Ovary (tissue), 3 donors: ENCODE data around the gene PKNOX1.

Source experiments
- EP300 ChIP-seq: sonication (generic); formaldehyde crosslinking; IDR thresholded peaks from one replicate; pipeline ENCODE4 v1.6.1; 2017; ENCODE audit warnings: antibody characterized with exemption
- POLR2A ChIP-seq: fragments of 450-650 bp; IDR thresholded peaks from one replicate; pipeline ENCODE4 v1.6.1; 2017; ENCODE audit warnings: antibody characterized with exemption, mild to moderate bottlenecking, moderate library complexity
- TF ChIP-seq, protein P1 (sequence below), 3 donors: fragments of 450-650 bp in 2 of 3; fragments of 200-600 bp in 1 of 3; IDR thresholded peaks; one replicate each; pipeline versions ENCODE4 v1.5.1 to v1.8.0; 2016 to 2022; ENCODE audit warnings: antibody characterized with exemption in 3 of 3, mild to moderate bottlenecking in 1 of 3
- donor health status: DM: no; HTN: no; CAD: no.

- TF ChIP-seq, protein P1, sequence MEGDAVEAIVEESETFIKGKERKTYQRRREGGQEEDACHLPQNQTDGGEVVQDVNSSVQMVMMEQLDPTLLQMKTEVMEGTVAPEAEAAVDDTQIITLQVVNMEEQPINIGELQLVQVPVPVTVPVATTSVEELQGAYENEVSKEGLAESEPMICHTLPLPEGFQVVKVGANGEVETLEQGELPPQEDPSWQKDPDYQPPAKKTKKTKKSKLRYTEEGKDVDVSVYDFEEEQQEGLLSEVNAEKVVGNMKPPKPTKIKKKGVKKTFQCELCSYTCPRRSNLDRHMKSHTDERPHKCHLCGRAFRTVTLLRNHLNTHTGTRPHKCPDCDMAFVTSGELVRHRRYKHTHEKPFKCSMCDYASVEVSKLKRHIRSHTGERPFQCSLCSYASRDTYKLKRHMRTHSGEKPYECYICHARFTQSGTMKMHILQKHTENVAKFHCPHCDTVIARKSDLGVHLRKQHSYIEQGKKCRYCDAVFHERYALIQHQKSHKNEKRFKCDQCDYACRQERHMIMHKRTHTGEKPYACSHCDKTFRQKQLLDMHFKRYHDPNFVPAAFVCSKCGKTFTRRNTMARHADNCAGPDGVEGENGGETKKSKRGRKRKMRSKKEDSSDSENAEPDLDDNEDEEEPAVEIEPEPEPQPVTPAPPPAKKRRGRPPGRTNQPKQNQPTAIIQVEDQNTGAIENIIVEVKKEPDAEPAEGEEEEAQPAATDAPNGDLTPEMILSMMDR (IDR thresholded peaks at IDR 0.05) = no peak
- TF ChIP-seq POLR2A = no peak
- TF ChIP-seq EP300 = no peak
Observed at GRCh38 chr21:42986125-42986783, 11.9 kb downstream of the PKNOX1 start.
